Right renal pelvis (tissue), 4 donors: ENCODE results near the gene MMP23B. TPM values are rescaled to one million over a fixed set of nuclear protein-coding genes. Genes with fewer than 3 reads are reported as not detected.
"Not testable (repeated sequence)": the region's sequence is repeated elsewhere in the genome, so short reads cannot be mapped to it uniquely, and the experiment has no call there.

Experiments used
- DNase-seq, 4 donors: peaks; one replicate each; pipeline ENCODE4 v3.0.0-alpha.2; 2013; ENCODE audit warnings: low read depth in 4 of 4, low spot score in 3 of 4, missing footprints in 1 of 4
- polyA plus RNA-seq, 4 donors: library from polyadenylated mRNA; unstranded; fragments of 120-200 nt; gene quantifications; one replicate each; pipeline ENCODE4 v1.2.1, GENCODE V29; 2013; ENCODE audit not compliant: insufficient read length in 4 of 4

The MMP23B gene
- 10 to 100 TPM; 16.9 to 38.6 (median 21.7) TPM for polyA plus RNA-seq

GRCh38 chr1:1631782-1632420, at the start of gene MMP23B:
Gene MMP23B, plus strand, starts transcription at chr1:1632173. Its CDS starts 46 bp downstream, at chr1:1632219.
- no peak for DNase-seq

GRCh38 chr1:1582585-1583346, 49.2 kb upstream of the MMP23B start:
- no peak for DNase-seq

- no peak for DNase-seq
Measured at GRCh38 chr1:1583347-1584010, 48.5 kb upstream of the MMP23B start.

GRCh38 chr1:1591452-1591851, 40.5 kb upstream of the MMP23B start:
- DNase-seq: no peak

- DNase-seq: no peak
Measured at GRCh38 chr1:1593834-1594601, 38.0 kb upstream of the MMP23B start.

GRCh38 chr1:1594602-1595260, 37.2 kb upstream of the MMP23B start:
- DNase-seq: no peak

- DNase-seq: not testable (repeated sequence)
Measured at GRCh38 chr1:1595341-1595740, 36.6 kb upstream of the MMP23B start.

- no peak for DNase-seq
Measured at GRCh38 chr1:1596493-1597274, 35.3 kb upstream of the MMP23B start.

- no peak for DNase-seq
Measured at GRCh38 chr1:1597275-1597930, 34.6 kb upstream of the MMP23B start.

GRCh38 chr1:1598051-1598719, 33.8 kb upstream of the MMP23B start:
- no peak for DNase-seq

GRCh38 chr1:1598720-1599029, 33.3 kb upstream of the MMP23B start:
- no peak for DNase-seq

- no peak for DNase-seq
Measured at GRCh38 chr1:1599030-1599934, 32.7 kb upstream of the MMP23B start.

- DNase-seq: no peak
Measured at GRCh38 chr1:1599935-1600860, 31.8 kb upstream of the MMP23B start, which contains the start of gene FNDC10. Gene FNDC10, minus strand, starts transcription at chr1:1600135. Its CDS starts 120 bp downstream, at chr1:1600015.

- DNase-seq: no peak
Measured at GRCh38 chr1:1600861-1601563, 31.0 kb upstream of the MMP23B start.

- DNase-seq: no peak
Measured at GRCh38 chr1:1601564-1602303, 30.2 kb upstream of the MMP23B start.
